ENCODE measurements around the gene ADGRV1.

DNA sequence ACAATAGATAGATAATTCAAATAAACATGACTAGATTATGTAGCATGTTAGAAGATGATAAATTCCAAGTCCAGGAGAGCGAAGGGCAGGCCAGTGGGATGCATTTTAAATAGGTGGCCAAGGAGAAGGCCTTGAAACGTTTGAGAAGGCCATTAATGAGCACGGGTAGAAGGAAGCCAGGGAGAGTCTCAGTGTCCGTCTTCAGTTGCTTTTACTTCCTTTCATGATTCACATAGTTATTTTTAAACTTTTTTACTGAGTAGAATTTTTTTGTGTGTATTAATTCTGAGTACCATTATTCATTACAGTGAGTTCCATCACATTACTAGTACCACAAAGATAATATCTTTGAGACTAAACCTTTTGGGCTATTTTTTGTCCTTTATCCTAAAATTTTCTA, 565.3 kb downstream of the ADGRV1 start:
- TF ChIP-seq, protein P1, sequence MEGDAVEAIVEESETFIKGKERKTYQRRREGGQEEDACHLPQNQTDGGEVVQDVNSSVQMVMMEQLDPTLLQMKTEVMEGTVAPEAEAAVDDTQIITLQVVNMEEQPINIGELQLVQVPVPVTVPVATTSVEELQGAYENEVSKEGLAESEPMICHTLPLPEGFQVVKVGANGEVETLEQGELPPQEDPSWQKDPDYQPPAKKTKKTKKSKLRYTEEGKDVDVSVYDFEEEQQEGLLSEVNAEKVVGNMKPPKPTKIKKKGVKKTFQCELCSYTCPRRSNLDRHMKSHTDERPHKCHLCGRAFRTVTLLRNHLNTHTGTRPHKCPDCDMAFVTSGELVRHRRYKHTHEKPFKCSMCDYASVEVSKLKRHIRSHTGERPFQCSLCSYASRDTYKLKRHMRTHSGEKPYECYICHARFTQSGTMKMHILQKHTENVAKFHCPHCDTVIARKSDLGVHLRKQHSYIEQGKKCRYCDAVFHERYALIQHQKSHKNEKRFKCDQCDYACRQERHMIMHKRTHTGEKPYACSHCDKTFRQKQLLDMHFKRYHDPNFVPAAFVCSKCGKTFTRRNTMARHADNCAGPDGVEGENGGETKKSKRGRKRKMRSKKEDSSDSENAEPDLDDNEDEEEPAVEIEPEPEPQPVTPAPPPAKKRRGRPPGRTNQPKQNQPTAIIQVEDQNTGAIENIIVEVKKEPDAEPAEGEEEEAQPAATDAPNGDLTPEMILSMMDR (conservative IDR thresholded peaks at IDR 0.05; ENCODE audit: low read length), result no peak
- no peak for TF ChIP-seq EZH2phosphoT487 (IDR thresholded peaks at IDR 0.05; ENCODE audit: borderline replicate concordance)

Data from Loucy (cell line).